AG04449 (cell line): ENCODE measurements around the gene STAB1.

Source experiments
- CTCF ChIA-PET: fragments of 350-600 bp; formaldehyde crosslinking; extraction: SDS; loops from one replicate; lab custom pipeline; 2021; ENCODE audit warnings: antibody characterized with exemption; lab: Yijun Ruan, JAX
- POLR2A ChIA-PET: fragments of 400-600, 350-600 bp; formaldehyde crosslinking; extraction: SDS; loops from one replicate; lab custom pipeline; 2020; ENCODE audit warnings: antibody characterized with exemption, inconsistent platforms; lab: Yijun Ruan, JAX
- DNase-seq: peaks from one replicate; pipeline ENCODE4 v3.0.0-alpha.2; 2010; ENCODE audit warnings: low read depth, low spot score
- H3K4me3 ChIP-seq: 2 replicates; pipeline ENCODE4 v1.5.1; 2011; ENCODE audit warnings: low read depth, mild to moderate bottlenecking, control low read depth, low read length
- CTCF ChIP-seq: IDR thresholded peaks from one replicate; pipeline ENCODE4 v1.5.1; 2011; ENCODE audit warnings: mild to moderate bottlenecking, moderate library complexity, low read length, control low read depth, inconsistent platforms; ENCODE audit not compliant: insufficient read depth; ENCODE audit errors: missing control alignments

STAB1 gene

GRCh38 chr3:52503788-52504424 is 8.8 kb downstream of the STAB1 start:
- no peak overlapping the region for H3K4me3 ChIP-seq
- TF ChIP-seq CTCF = no peak
- ChIA-PET POLR2A (no interaction called here), CTCF (no interaction called here)
- DNase-seq = no peak

GRCh38 chr3:52504977-52505376 is 9.8 kb downstream of the STAB1 start:
- no peak for DNase-seq
- ChIA-PET POLR2A (no interaction called here), CTCF (no interaction called here)
- no peak for TF ChIP-seq CTCF
- H3K4me3 ChIP-seq = no peak overlapping the region

- no peak for DNase-seq
- TF ChIP-seq CTCF = no peak
- H3K4me3 ChIP-seq = no peak overlapping the region
- CTCF ChIA-PET = no interaction called here
- POLR2A ChIA-PET = interaction anchor here (1.0 kb wide), 1 partner anchor 30 kb away, joined by 4 read pairs; the partner anchor contains the start of gene UQCC5
Observed at GRCh38 chr3:52506266-52506966, 11.3 kb downstream of the STAB1 start.

- no peak overlapping the region for H3K4me3 ChIP-seq
- no peak for TF ChIP-seq CTCF
- CTCF ChIA-PET = no interaction called here
- peak; percentile 19 for DNase-seq
- POLR2A ChIA-PET = interaction anchor here (1.0 kb wide), 1 partner anchor 29 kb away, joined by 4 read pairs; the partner anchor contains the start of gene UQCC5
Observed at GRCh38 chr3:52507359-52507758, 12.2 kb downstream of the STAB1 start.

- ChIA-PET CTCF (no interaction called here), POLR2A (no interaction called here)
- H3K4me3 ChIP-seq = no peak overlapping the region
- DNase-seq = no peak
- no peak for TF ChIP-seq CTCF
Observed at GRCh38 chr3:52509753-52510328, 14.7 kb downstream of the STAB1 start.

- ChIA-PET CTCF (interaction anchor here (1.2 kb wide), 1 partner anchor 40 kb away, joined by 3 read pairs; no protein-coding TSS in a partner anchor), POLR2A (no interaction called here)
- DNase-seq = no peak
Observed at GRCh38 chr3:52511509-52511908, 16.4 kb downstream of the STAB1 start.

More at GRCh38 chr3:52511509-52511908, 16.4 kb downstream of the STAB1 start:
- TF ChIP-seq CTCF = no peak
- H3K4me3 ChIP-seq = no peak overlapping the region
